H9 (cell line): ENCODE results near the gene PBX1. TPM values are rescaled to one million over a fixed set of nuclear protein-coding genes. Genes with fewer than 3 reads are reported as not detected.

Experiments
- DNase-seq: peaks from one replicate; pipeline ENCODE4 v3.0.0-alpha.2; 2017
- H2AFZ ChIP-seq: one replicate; pipeline ENCODE4 v1.6.1; 2013; ENCODE audit warnings: mild to moderate bottlenecking, low read length, control low read depth, moderate library complexity
- H2AK5ac ChIP-seq: 2 replicates; pipeline ENCODE4 v1.6.1; 2013; ENCODE audit warnings: low read length, control low read depth, mixed read lengths; ENCODE audit not compliant: insufficient read length
- H2BK120ac ChIP-seq: one replicate; pipeline ENCODE4 v1.6.1; 2013; ENCODE audit warnings: low read depth, mild to moderate bottlenecking, low read length, control low read depth, inconsistent platforms; ENCODE audit not compliant: poor library complexity, severe bottlenecking
- H2BK12ac ChIP-seq: 2 replicates; pipeline ENCODE4 v1.6.1; 2013; ENCODE audit warnings: low read length, control low read depth, mixed read lengths, low read depth; ENCODE audit not compliant: insufficient read length
- H2BK15ac ChIP-seq: 2 replicates; pipeline ENCODE4 v1.6.1; 2013; ENCODE audit warnings: low read depth, low read length, control low read depth
- H2BK20ac ChIP-seq: one replicate; pipeline ENCODE4 v1.6.1; 2013; ENCODE audit warnings: low read depth, mild to moderate bottlenecking, low read length, control low read depth, inconsistent platforms; ENCODE audit not compliant: poor library complexity, severe bottlenecking
- H2BK5ac ChIP-seq: 2 replicates; pipeline ENCODE4 v1.6.1; 2013; ENCODE audit warnings: low read length, control low read depth, mixed read lengths; ENCODE audit not compliant: insufficient read length
- H3K14ac ChIP-seq: 2 replicates; pipeline ENCODE4 v1.6.1; 2013; ENCODE audit warnings: low read length, control low read depth; ENCODE audit not compliant: insufficient read depth
- H3K18ac ChIP-seq: 2 replicates; pipeline ENCODE4 v1.6.1; 2013; ENCODE audit warnings: low read depth, mild to moderate bottlenecking, mixed read lengths, low read length, control low read depth; ENCODE audit not compliant: insufficient read length
- H3K23ac ChIP-seq: 2 replicates; pipeline ENCODE4 v1.6.1; 2013; ENCODE audit warnings: low read length, control low read depth, mixed read lengths, low read depth; ENCODE audit not compliant: insufficient read length
- H3K23me2 ChIP-seq: 2 replicates; pipeline ENCODE4 v1.6.1; 2013; ENCODE audit warnings: low read depth, mild to moderate bottlenecking, mixed read lengths, low read length, control low read depth; ENCODE audit not compliant: insufficient read length, poor library complexity, severe bottlenecking
- H3K27ac ChIP-seq: 2 replicates; pipeline ENCODE4 v1.5.1; 2013; ENCODE audit warnings: low read length, control low read depth, mixed read lengths, low read depth; ENCODE audit not compliant: insufficient read length
- H3K27me3 ChIP-seq: 2 replicates; pipeline ENCODE4 v1.6.1; 2013; ENCODE audit warnings: low read length, control low read depth, inconsistent platforms; ENCODE audit not compliant: insufficient read depth
- H3K4ac ChIP-seq: 2 replicates; pipeline ENCODE4 v1.6.1; 2013; ENCODE audit warnings: low read depth, mild to moderate bottlenecking, control low read depth, inconsistent platforms, low read length, moderate library complexity
- H3K4me1 ChIP-seq: 2 replicates; pipeline ENCODE4 v1.6.1; 2013; ENCODE audit warnings: low read length, control low read depth, inconsistent platforms; ENCODE audit not compliant: insufficient read depth
- H3K4me2 ChIP-seq: 2 replicates; pipeline ENCODE4 v1.6.1; 2013; ENCODE audit warnings: low read length, control low read depth, mixed read lengths; ENCODE audit not compliant: insufficient read length, insufficient read depth
- H3K56ac ChIP-seq: 2 replicates; pipeline ENCODE4 v1.6.1; 2013; ENCODE audit warnings: low read depth, mild to moderate bottlenecking, mixed read lengths, low read length, control low read depth; ENCODE audit not compliant: insufficient read length
- H3K79me1 ChIP-seq: 2 replicates; pipeline ENCODE4 v1.6.1; 2013; ENCODE audit warnings: low read depth, mild to moderate bottlenecking, moderate library complexity, low read length, control low read depth, inconsistent platforms; ENCODE audit not compliant: insufficient read depth, poor library complexity, severe bottlenecking
- H3K79me2 ChIP-seq: 2 replicates; pipeline ENCODE4 v1.6.1; 2013; ENCODE audit warnings: low read length, control low read depth, inconsistent platforms; ENCODE audit not compliant: insufficient read depth
- H3K9ac ChIP-seq: 2 replicates; pipeline ENCODE4 v1.6.1; 2013; ENCODE audit warnings: low read length, control low read depth, mixed read lengths; ENCODE audit not compliant: insufficient read length; ENCODE audit errors: extremely low read depth
- H3K9me3 ChIP-seq: one replicate; pipeline ENCODE4 v1.6.1; 2013; ENCODE audit warnings: low read depth, low read length, inconsistent platforms; ENCODE audit not compliant: control insufficient read depth
- H3T11ph ChIP-seq: one replicate; pipeline ENCODE4 v1.6.1; 2013; ENCODE audit warnings: mild to moderate bottlenecking, low read length, control low read depth, inconsistent platforms
- H4K20me1 ChIP-seq: one replicate; pipeline ENCODE4 v1.6.1; 2013; ENCODE audit not compliant: control insufficient read depth, insufficient read length, insufficient read depth
- H4K5ac ChIP-seq: 2 replicates; pipeline ENCODE4 v1.6.1; 2013; ENCODE audit warnings: low read depth, mild to moderate bottlenecking, mixed read lengths, low read length, control low read depth; ENCODE audit not compliant: insufficient read length
- H4K8ac ChIP-seq: replicated peaks from 2 replicates; pipeline ENCODE4 v1.6.1; 2013; ENCODE audit warnings: low read length, control low read depth, mixed read lengths, low read depth; ENCODE audit not compliant: insufficient read length
- H4K91ac ChIP-seq: 2 replicates; pipeline ENCODE4 v1.6.1; 2013; ENCODE audit warnings: low read depth, mild to moderate bottlenecking, moderate library complexity, mixed read lengths, low read length, control low read depth; ENCODE audit not compliant: insufficient read length
- H3K27ac Mint-ChIP-seq, 3 experiments: 2 replicates in 2 of 3; 3 replicates in 1 of 3; pipeline ENCODE4 v1.8.0; 2020 to 2021; ENCODE audit warnings: mixed read lengths in 3 of 3, mild to moderate bottlenecking in 1 of 3, moderate library complexity in 1 of 3
- H3K27me3 Mint-ChIP-seq: 2 replicates; pipeline ENCODE4 v1.8.0; 2021; ENCODE audit warnings: low read depth, mild to moderate bottlenecking, moderate library complexity, mixed read lengths
- H3K36me3 Mint-ChIP-seq, 3 experiments: 2 replicates in 2 of 3; 3 replicates in 1 of 3; pipeline ENCODE4 v1.8.0; 2020 to 2021; ENCODE audit warnings: low read depth in 3 of 3, mixed read lengths in 3 of 3; ENCODE audit not compliant: insufficient read depth in 1 of 3
- H3K4me1 Mint-ChIP-seq, 2 experiments: 2 replicates each; pipeline ENCODE4 v1.8.0; 2020; ENCODE audit warnings: mixed read lengths in 2 of 2
- H3K4me3 Mint-ChIP-seq, 2 experiments: 2 replicates in 1 of 2; 3 replicates in 1 of 2; pipeline ENCODE4 v1.8.0; 2020 to 2021; ENCODE audit warnings: mild to moderate bottlenecking in 2 of 2, mixed read lengths in 2 of 2, moderate library complexity in 1 of 2
- H3K9me3 Mint-ChIP-seq, 2 experiments: 2 replicates in 1 of 2; 3 replicates in 1 of 2; pipeline ENCODE4 v1.8.0; 2020; ENCODE audit warnings: mild to moderate bottlenecking in 2 of 2, mixed read lengths in 2 of 2, moderate library complexity in 1 of 2
- CTCF ChIP-seq: fragments of 200-600 bp; sonication (generic); conservative IDR thresholded peaks from 3 replicates; pipeline ENCODE4 v1.8.0; 2021; ENCODE audit warnings: antibody characterized with exemption, mild to moderate bottlenecking
- WGBS: extraction: QIAGEN DNeasy Blood & Tissue Kit; methylation state at CpG from one replicate; pipeline ENCODE4 v1.1.7; 2013; ENCODE audit warnings: missing lambda C conversion rate, low lambda C conversion rate, mixed read lengths; ENCODE audit not compliant: insufficient read length; ENCODE audit errors: extremely low coverage; 5-methylcytosine and 5-hydroxymethylcytosine counted together
- total RNA-seq: library from RNA; stranded (reverse); gene quantifications from 2 replicates; pipeline ENCODE4 v1.2.1, GENCODE V29; 2021

The PBX1 gene
- total RNA-seq, 1 experiment from 2014 or later = 142 TPM

- Mint-ChIP-seq H3K27me3 (no peaks in the 10 kb centered on the region), H3K9me3 (no peaks in the 10 kb centered on the region), H3K4me1 (peaks cover 67 to 70% of the 10 kb centered on the region in 2 experiments), H3K27ac (no peak overlapping the region), H3K36me3 (peaks cover 16 to 32% (median 28%) of the 10 kb centered on the region in 3 experiments; a peak in 6 of 7 replicates), H3K4me3 (peak overlapping the region in 1 of 2 experiments; percentile 78; a peak in 3 of 5 replicates)
- Histone ChIP-seq H2BK120ac (no peak overlapping the region), H3K27ac (no peak overlapping the region), H3K14ac (no peak overlapping the region), H3K4me1 (peaks cover 2% of the 10 kb centered on the region), H2BK5ac (no peak overlapping the region), H2AFZ (no peak overlapping the region), H4K20me1 (no peaks in the 10 kb centered on the region), H2BK20ac (no peak overlapping the region), H3K79me2 (peaks cover 40% of the 10 kb centered on the region), H3K18ac (no peak overlapping the region), H2BK15ac (no peak overlapping the region), H2AK5ac (no peak overlapping the region), H3K23ac (no peak overlapping the region), H3K23me2 (peaks cover 2% of the 10 kb centered on the region), H3K56ac (no peak overlapping the region), H3K27me3 (no peaks in the 10 kb centered on the region), H3K79me1 (no peaks in the 10 kb centered on the region), H3K9ac (no peak overlapping the region), H3K4me2 (peak overlapping the region; percentile 33), H3K9me3 (no peaks in the 10 kb centered on the region), H4K5ac (no peak overlapping the region), H3K4ac (no peak overlapping the region), H3T11ph (no peak overlapping the region), H2BK12ac (no peak overlapping the region), H4K8ac (no peak overlapping the region), H4K91ac (no peak overlapping the region)
- DNase-seq = no peak
- no peak for TF ChIP-seq CTCF
- WGBS = no CpG with 5 or more reads among the region's 3 CpGs
Observed at GRCh38 chr1:164564378-164564777, 5.4 kb downstream of the PBX1 start.
